AG09309 (cell line): Measurements from ENCODE around the gene IL1RN.

Source experiments
- DNase-seq: peaks from one replicate; pipeline ENCODE4 v3.0.0-alpha.2; 2010; ENCODE audit warnings: low read depth
- H3K4me3 ChIP-seq: 2 replicates; pipeline ENCODE4 v1.5.1; 2011; ENCODE audit warnings: mild to moderate bottlenecking, low read depth, low read length, moderate library complexity; ENCODE audit not compliant: control insufficient read depth
- CTCF ChIP-seq: IDR thresholded peaks from 2 replicates; pipeline ENCODE4 v1.5.1; 2011; ENCODE audit warnings: mild to moderate bottlenecking, low read depth, low read length, inconsistent platforms; ENCODE audit not compliant: insufficient read depth, control insufficient read depth; ENCODE audit errors: missing control alignments

The IL1RN gene

DNA sequence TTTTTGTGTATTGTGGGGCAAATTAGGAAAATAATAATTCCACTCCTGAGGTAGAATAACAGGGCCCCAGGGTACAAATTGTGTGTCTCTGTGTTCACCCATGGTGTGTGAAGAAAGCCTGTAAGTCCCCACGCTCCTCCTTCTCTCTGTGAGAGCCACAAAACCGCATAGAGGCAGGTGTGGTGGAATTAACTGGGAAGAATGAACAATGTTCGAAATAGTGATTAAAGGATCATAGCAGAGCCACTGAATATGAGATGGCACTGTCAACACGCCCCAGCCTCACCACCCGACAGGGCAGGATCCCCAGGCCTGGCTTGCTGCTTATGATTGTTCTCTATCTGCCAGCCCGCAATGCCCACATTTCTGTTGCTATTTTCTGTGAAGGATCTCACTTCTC is 14.1 kb downstream of the IL1RN start:
- no peak overlapping the region for H3K4me3 ChIP-seq
- TF ChIP-seq CTCF: no peak
- no peak for DNase-seq

- H3K4me3 ChIP-seq: no peak overlapping the region
- no peak for TF ChIP-seq CTCF
- no peak for DNase-seq
Observed at GRCh38 chr2:113142290-113142689, 14.9 kb downstream of the IL1RN start.

GRCh38 chr2:113144259-113144658 is 16.9 kb downstream of the IL1RN start:
- no peak overlapping the region for H3K4me3 ChIP-seq
- DNase-seq: no peak
- TF ChIP-seq CTCF: no peak

GRCh38 chr2:113148606-113149552 is 21.5 kb downstream of the IL1RN start:
- no peak for DNase-seq
- H3K4me3 ChIP-seq: no peak overlapping the region
- no peak for TF ChIP-seq CTCF

DNA sequence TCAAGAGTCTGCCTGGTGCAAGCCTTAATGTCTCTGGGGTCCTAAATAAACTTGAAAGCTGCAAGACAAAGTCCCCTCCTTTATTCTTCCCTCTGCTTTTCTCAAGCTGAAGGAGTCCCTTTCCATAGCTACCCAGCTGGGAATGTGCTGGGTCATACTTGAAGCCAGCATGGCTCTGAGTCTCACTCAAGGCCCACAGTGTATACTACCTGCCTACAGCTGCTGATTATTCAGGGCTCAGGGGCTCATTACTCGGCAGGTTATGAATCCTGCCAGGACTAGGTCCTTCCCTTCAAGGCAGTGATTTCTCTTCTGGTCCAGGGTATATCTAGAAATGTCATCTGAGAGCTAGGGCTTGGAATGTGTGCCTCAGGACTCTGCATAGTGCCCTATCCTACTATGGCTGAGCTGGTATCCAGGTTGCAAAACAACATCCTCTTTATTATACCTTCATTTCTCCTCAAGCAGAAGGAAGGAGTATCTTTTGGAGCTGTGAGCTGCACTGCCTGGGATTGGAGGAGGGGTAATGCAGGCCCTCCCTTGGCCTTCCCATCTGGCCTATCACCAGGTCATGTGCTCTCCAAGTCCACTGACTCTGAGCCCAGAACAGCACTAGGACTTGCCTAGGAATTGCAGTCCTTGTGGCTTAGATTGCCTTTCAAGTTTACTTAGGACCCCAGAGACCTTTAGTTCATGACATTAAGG is 22.3 kb downstream of the IL1RN start:
- TF ChIP-seq CTCF: no peak
- no peak for DNase-seq
- no peak overlapping the region for H3K4me3 ChIP-seq

- DNase-seq: no peak
- no peak overlapping the region for H3K4me3 ChIP-seq
- no peak for TF ChIP-seq CTCF
Observed at GRCh38 chr2:113150258-113150601, 22.8 kb downstream of the IL1RN start.
